22Rv1 (cell line): ENCODE data around the gene MDM4.

Experiments
- H3K27ac ChIP-seq: fragments of 450-650 bp; 2 replicates; pipeline ENCODE4 v1.5.1; 2017
- ZFX ChIP-seq: fragments of 450-650 bp; IDR thresholded peaks from 2 replicates; pipeline ENCODE4 v1.6.1; 2017; ENCODE audit warnings: antibody characterized with exemption, borderline replicate concordance
- TF ChIP-seq, protein P1 (sequence below): fragments of 450-650 bp; IDR thresholded peaks from 2 replicates; pipeline ENCODE4 v1.5.1; 2017; ENCODE audit warnings: mild to moderate bottlenecking

Gene MDM4

DNA sequence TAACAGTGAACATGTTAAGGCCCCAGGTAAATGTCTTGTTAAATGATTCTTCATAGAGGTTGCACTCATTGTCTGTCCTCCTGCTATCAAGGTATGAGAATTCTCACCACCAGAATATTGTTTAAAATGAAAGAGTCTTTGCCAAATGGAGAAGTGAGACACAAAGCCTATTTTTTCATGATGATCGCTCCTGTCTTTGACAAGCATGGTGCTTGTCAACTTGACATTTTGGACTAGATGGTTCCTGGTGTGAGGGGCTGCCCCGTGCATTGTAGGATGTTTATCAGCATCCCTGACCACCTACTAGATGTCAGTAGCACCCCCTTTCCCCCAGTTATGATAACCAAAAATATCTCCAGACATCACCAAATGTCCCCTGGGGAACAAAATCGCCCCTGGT is 65.6 kb downstream of the MDM4 start:
- TF ChIP-seq, protein P1, sequence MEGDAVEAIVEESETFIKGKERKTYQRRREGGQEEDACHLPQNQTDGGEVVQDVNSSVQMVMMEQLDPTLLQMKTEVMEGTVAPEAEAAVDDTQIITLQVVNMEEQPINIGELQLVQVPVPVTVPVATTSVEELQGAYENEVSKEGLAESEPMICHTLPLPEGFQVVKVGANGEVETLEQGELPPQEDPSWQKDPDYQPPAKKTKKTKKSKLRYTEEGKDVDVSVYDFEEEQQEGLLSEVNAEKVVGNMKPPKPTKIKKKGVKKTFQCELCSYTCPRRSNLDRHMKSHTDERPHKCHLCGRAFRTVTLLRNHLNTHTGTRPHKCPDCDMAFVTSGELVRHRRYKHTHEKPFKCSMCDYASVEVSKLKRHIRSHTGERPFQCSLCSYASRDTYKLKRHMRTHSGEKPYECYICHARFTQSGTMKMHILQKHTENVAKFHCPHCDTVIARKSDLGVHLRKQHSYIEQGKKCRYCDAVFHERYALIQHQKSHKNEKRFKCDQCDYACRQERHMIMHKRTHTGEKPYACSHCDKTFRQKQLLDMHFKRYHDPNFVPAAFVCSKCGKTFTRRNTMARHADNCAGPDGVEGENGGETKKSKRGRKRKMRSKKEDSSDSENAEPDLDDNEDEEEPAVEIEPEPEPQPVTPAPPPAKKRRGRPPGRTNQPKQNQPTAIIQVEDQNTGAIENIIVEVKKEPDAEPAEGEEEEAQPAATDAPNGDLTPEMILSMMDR, result no peak
- no peak for TF ChIP-seq ZFX
- H3K27ac ChIP-seq, result no peak overlapping the region

GRCh38 chr1:204583909-204584632 is 67.9 kb downstream of the MDM4 start:
- no peak overlapping the region for H3K27ac ChIP-seq

GRCh38 chr1:204584699-204585372 is 68.6 kb downstream of the MDM4 start:
- no peak for TF ChIP-seq ZFX
- TF ChIP-seq, protein P1, result no peak
- no peak overlapping the region for H3K27ac ChIP-seq

More at GRCh38 chr1:204583909-204584632, 67.9 kb downstream of the MDM4 start:
- TF ChIP-seq ZFX, result no peak
- TF ChIP-seq, protein P1, result no peak

DNA sequence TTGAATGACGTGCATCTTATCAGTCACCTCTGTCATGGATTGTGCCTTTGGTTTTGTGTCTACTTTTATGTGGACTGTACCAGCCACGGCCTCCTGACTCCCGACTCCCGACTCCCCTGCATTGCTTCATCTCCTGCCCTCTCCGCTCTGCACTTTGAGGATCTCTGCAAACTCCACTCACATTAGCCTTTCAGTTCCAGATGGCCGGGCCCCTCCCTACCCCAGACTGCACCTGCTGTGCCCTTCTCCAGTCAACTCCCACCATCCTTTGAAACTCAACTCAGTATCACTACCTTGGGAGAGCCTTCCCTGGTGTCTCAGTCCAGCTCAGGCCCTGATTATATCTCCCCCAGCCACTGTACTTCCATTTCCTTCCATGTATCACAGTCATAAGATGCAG is 71.4 kb downstream of the MDM4 start:
- no peak overlapping the region for H3K27ac ChIP-seq
- TF ChIP-seq, protein P1, result no peak
- no peak for TF ChIP-seq ZFX

- H3K27ac ChIP-seq, result no peak overlapping the region
- no peak for TF ChIP-seq ZFX
- TF ChIP-seq, protein P1, result no peak
Observed at GRCh38 chr1:204588826-204589225, 72.6 kb downstream of the MDM4 start.

GRCh38 chr1:204589409-204590038 is 73.3 kb downstream of the MDM4 start:
- TF ChIP-seq, protein P1, result no peak
- no peak for TF ChIP-seq ZFX

More at GRCh38 chr1:204589409-204590038, 73.3 kb downstream of the MDM4 start:
- H3K27ac ChIP-seq, result no peak overlapping the region
